HEK293T (cell line): ENCODE measurements around the gene COMMD7.

Source experiments
- BHLHE40 ChIP-seq: fragments of 450-650 bp; IDR thresholded peaks from 2 replicates; pipeline ENCODE4 v1.6.1; 2016; ENCODE audit warnings: mild to moderate bottlenecking, moderate library complexity, borderline replicate concordance
- HDGF ChIP-seq: fragments of 450-650 bp; IDR thresholded peaks from 2 replicates; pipeline ENCODE4 v1.6.1; 2017; ENCODE audit warnings: antibody characterized with exemption, borderline replicate concordance
- SP1 ChIP-seq: fragments of 450-650 bp; IDR thresholded peaks from 2 replicates; pipeline ENCODE4 v1.6.1; 2017
- TARDBP ChIP-seq: fragments of 450-650 bp; IDR thresholded peaks from 2 replicates; pipeline ENCODE4 v1.6.1; 2016

DNA sequence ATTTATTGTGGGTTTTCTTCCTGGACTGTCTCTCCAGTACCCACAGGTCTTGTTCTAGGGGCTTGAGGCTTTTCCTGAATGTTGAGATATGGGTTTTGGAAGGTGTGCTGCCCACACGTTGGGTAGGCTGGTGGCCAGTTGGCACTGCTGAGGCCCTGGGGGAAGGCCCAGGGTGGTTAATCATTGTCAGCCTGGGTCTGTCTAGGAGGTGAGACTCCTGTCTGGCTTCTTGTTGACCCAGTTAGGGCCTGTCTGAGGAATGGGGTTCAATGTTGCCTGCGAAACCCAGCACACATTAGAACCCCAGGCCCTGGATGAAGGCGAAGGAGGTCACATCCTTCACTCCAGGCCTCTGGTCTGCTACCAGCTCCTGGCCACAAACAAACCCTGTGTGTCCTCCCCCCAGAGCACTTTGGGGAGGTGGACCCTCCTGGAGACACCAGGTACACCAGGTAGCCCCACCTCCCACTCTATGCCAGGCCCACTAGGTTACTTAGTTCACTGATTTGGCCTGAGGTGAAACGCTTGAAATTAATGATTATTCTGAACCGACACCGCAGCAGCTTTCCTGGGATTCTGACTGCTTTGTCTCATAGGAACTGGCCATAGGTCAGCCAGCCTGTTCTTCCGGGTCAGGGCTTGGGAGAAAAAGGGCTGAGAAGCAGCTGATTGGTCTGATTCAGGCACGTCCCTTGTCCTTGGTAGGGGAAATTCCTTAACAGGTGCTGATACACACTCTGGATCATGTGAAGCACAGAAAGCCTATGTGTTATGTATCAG lies 34.1 kb upstream of the COMMD7 start:
- no peak for TF ChIP-seq SP1
- TF ChIP-seq TARDBP: no peak
- TF ChIP-seq HDGF: no peak
- TF ChIP-seq BHLHE40: no peak
